Jurkat, Clone E6-1 (cell line): Measurements from ENCODE around the gene MKNK2.

Source experiments
- DNase-seq: peaks from one replicate; pipeline ENCODE4 v3.0.0-alpha.2; 2011; ENCODE audit warnings: low read depth, low spot score
- H3K4me3 ChIP-seq: 2 replicates; pipeline ENCODE4 v1.5.1; 2011; ENCODE audit warnings: mild to moderate bottlenecking, low read length, control low read depth, moderate library complexity

MKNK2 gene

GRCh38 chr19:2060884-2061494 lies 9.9 kb upstream of the MKNK2 start:
- peak overlapping the region; percentile 81 for H3K4me3 ChIP-seq
- no peak for DNase-seq

DNA sequence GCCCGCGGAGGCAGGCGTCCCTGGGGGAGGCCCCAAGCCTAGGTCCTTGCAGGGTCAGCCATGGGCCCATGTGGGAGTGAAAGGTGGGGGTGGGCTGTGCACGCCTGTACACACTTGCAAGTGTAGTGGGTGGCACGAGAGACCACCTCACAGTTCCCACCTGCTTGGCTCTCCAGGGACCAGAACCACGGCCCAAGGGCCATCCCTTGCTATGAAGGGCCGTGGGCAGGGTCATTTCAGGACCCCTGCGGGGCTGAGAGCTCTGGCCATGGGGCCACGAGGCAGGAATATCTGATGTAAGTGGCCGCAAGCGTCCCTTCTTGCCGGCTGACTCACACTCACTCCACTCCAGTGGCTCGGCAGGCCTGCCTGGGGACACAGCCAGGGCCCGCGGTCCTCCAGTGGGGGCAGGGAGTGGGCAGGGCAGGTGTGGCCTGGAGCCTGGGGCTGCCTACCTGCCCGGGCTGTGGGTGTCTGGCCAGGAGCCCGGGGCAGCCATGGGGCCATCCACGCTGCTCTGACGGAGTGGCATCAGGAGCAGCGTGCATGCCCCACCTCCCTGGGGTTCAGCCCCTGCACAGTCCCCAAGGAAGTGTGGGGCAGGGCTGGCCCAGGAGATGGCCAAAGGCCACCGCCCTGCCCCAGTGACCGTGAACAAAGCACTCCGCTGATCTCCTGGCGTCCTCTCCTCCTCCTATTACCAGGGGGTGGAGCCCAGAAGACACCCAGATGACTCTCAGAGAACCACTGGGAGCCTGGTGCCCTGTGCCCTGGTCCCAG lies 8.6 kb upstream of the MKNK2 start:
- no peak for DNase-seq
- no peak overlapping the region; the same call in none of the 2 replicates for H3K4me3 ChIP-seq

DNA sequence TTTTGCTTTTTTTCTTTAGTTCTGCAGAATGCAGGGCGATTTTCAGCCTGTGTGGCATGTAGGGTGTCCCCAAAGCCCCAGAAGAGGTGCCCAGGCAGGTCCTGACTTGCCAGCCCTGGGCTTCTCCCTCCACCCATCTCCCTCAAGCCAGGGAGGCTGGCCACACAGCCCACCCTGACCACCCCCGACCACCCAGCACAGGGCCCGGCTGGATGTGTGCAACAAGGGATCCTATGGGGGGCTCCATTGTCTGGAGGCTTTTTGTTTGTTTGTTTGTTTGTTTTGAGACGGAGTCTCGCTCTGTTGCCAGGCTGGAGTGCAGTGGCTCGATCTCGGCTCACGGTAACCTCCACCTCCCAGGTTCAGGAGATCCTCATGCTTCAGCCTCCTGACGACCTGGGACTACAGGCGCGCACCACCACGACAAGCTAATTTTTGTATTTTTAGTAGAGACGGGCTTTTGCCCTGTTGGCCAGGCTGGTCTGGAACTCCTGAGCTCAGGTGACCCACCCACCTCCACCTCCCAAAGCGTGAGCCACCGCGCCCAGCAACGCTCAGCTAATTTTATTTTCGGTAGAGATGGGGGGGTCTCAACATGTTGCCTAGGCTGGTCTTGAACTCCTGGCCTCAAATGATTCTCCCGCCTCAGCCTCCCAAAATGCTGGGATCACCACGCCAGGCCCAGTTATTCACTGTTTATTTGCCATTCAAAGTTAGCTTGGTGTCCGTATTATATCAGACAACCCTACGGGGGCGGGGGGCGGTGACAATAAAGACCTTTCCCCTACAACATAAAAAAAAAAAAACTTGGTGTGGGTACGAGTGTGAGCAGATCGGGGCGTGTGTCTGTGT lies 7.8 kb upstream of the MKNK2 start:
- H3K4me3 ChIP-seq = no peak overlapping the region

GRCh38 chr19:2057484-2058469 lies 6.7 kb upstream of the MKNK2 start:
- H3K4me3 ChIP-seq = no peak overlapping the region
- DNase-seq = no peak

More for the DNA sequence above, 7.8 kb upstream of the MKNK2 start:
- DNase-seq = no peak

GRCh38 chr19:2056837-2057192 lies 5.8 kb upstream of the MKNK2 start:
- H3K4me3 ChIP-seq = no peak overlapping the region
- no peak for DNase-seq

DNA sequence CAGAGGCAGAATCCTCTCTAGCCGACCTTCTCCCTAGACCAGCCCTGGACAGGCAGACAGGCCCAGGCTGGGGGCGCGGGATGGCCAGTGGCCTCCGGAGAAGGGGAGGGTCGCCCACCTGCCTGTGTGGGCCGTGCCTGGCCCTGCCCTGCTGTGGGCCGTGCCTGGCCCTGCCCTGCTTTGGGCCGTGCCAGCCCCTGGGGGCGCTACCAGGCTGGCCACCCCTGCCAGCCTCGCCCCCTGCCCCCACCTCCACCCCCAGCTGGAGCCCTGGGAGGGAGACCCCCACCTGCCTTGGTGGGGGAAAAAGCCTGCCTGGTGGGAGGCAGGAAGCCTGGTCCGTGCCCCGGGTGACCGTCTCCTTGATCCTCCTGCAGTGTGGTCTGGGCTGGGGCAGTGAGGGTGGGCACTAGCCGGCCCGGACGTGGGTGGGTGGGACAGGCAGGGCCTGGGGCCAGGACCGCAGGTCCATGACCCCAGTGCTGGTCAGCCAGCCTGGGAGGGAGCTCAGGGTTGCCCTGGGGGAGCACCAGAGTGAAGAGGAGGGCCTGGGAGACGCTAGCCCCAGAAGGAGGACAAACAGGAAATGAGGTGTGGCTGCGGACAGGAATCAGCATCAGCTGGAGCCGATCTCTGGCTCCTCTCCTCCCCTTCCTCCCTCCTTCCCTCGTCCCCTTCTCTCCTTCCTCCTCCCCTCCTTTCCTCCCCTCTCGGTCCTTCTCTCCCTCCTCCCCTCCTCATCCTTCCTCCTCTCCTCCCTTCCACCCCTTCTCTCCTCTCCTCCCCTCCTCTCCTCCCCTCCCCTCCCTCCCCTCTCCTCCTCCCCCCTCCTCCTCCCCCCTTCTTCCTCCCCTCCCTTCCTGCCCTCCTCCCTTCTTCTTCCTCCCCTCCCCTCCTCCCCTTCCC lies 5.1 kb upstream of the MKNK2 start:
- DNase-seq = peak; percentile 51
- no peak overlapping the region for H3K4me3 ChIP-seq

DNA sequence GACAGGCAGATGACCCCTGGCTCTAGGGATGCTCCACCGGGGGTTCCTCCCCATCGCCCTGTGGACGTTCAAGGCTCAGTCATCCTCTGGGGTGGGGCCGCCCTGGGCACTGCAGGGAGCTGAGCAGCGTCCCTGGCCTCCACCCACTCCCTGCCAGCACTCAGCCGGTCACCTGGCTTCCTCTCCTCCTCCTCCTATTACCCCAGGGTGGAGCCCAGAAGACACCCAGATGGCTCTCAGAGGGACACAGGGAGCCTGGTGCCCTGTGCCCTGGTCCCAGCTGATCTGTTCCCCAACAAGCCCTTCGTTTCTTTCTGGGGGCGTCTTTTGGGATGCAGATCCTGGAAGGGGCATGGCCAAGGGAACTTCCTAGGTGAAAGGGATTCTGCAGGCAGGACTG lies 3.7 kb upstream of the MKNK2 start:
- H3K4me3 ChIP-seq = no peak overlapping the region
- no peak for DNase-seq

DNA sequence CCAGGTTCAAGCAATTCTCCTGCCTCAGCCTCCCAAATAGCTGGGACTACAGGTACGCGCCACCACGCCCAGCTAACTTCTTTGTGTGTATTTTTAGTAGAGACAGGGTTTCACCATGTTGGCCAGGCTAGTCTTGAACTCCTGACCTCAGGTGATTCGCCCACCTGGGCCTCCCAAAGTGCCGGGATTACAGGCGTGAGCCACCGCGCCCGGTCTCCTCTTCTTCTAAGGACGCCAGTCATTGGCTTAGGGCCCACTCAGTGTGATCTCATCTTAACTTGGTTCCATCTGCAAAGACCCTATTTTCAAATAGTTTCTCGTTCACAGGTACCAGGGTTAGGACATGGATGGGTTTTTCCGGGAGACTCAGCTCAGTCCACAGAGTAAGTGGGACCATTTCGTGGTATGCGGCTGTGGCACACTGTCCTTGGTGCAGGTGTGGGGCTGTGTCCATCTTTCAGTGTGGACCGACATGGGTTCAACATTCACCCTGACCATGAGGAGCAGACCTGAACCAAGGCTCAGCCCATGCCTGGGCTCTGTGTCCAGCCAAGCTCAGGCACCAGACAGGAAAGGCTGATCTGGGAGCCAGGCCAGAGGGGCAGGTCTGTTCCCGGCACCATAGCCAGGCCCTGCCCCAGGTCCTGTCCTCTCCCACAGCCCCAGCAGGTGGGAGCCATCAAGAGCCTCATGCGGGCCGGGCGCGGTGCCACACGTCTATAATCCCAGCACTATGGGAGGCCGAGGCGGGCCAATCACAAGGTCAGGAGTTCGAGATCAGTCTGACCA lies 2.8 kb upstream of the MKNK2 start:
- no peak overlapping the region for H3K4me3 ChIP-seq
- no peak for DNase-seq

GRCh38 chr19:2051773-2052704 lies 995 bp upstream of the MKNK2 start:
- peak overlapping the region; percentile 59 for H3K4me3 ChIP-seq
- peak; percentile 71 for DNase-seq

DNA sequence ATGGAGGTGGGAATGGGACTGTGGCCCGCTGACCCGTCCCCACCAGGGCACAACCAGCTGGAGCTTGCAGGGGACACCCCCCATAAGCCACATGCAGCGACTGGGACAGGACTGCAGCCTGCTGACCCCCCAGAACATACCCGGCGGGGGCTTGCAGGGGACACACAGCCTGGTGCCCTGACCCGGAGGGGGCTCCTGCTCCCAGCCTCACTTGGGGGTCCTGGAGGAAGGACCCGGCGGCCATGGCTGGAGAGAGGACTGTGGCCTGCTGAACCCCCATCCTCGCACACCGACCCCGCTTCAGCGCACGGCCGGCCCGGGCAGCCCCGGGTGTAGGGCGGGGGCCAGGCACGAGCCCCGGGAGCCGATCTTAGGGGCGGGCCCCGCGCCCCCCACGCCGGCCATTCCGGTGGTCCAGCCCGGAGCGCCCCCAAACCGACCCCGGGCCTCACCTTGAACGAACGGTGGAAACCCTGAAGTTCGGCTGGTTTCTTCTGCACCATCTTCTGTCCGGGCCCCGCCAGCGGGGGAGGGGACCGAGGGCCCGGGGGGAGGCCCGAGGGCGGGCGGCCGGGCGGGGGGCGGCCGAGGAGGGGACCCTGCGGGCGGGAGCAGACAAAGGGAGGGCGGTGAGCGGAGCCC lies 574 bp downstream of the MKNK2 start:
- peak overlapping the region; percentile 79 for H3K4me3 ChIP-seq
- no peak for DNase-seq

DNA sequence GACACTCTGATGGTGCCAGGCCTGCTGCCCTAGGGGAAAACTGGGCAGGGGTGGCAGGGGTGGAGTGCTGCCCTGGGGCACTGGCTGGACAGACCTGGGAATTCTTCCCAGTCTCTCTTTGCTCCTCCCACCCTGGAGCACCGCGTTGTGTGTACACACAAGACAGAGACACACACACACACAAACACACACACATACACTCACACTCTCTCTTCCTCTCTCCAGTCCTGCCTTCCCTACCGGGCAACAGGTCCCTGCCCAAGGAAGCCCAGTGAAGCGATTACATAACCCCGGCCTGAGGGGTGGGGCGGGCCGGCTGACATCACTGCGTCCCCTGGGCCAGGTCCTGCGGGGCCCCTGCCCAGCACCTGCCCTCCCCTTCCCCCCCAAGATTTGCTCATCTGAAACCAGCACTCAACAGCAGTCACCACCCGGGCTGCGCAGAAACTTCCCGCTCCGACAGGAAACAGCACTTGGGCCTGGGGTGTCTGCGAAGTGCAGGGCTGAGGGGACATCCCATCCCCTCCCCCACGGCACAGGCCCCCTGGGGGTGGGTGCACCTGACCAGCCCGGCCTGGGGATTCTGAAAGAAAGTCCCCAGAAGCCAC lies 1.2 kb downstream of the MKNK2 start:
- no peak for DNase-seq
- peak overlapping the region; percentile 79 for H3K4me3 ChIP-seq

- no peak for DNase-seq
- peak overlapping the region; percentile 79 for H3K4me3 ChIP-seq
Observed at GRCh38 chr19:2048959-2049740, 1.9 kb downstream of the MKNK2 start.

GRCh38 chr19:2048104-2048958 lies 2.7 kb downstream of the MKNK2 start:
- DNase-seq = no peak
- no peak overlapping the region for H3K4me3 ChIP-seq
